Thoracic aorta (tissue), 2 donors: ENCODE data around the gene RFX7. TPM values are rescaled to one million over a fixed set of nuclear protein-coding genes. Genes with fewer than 3 reads are reported as not detected.

Source experiments
- ATAC-seq: fragments of 150-250 bp; one replicate; pipeline ENCODE4 v1.8.0; 2017; ENCODE audit warnings: low read depth; ENCODE audit not compliant: insufficient number of reproducible peaks, low FRiP score
- DNase-seq: peaks from one replicate; pipeline ENCODE4 v3.0.0-alpha.2; 2020; ENCODE audit warnings: low spot score
- H3K27ac ChIP-seq, 2 donors: fragments of 200-600 bp; sonication (generic); 1 replicate in 1 of 2; 2 replicates in 1 of 2; pipeline ENCODE4 v1.5.1; 2016; ENCODE audit warnings: mild to moderate bottlenecking in 2 of 2, moderate library complexity in 2 of 2
- H3K27me3 ChIP-seq: fragments of 200-600 bp; sonication (generic); replicated peaks from 2 replicates; pipeline ENCODE4 v1.6.0; 2016; ENCODE audit warnings: mild to moderate bottlenecking; ENCODE audit not compliant: insufficient read depth
- H3K36me3 ChIP-seq: fragments of 200-600 bp; sonication (generic); one replicate; pipeline ENCODE4 v1.5.1; 2016
- H3K4me1 ChIP-seq, 2 donors: fragments of 200-600 bp; sonication (generic); 1 replicate in 1 of 2; 2 replicates in 1 of 2; pipeline versions ENCODE4 v1.5.1 to v1.6.0; 2016; ENCODE audit warnings: low read depth in 2 of 2, mild to moderate bottlenecking in 1 of 2; ENCODE audit not compliant: control insufficient read depth in 1 of 2
- H3K4me3 ChIP-seq: fragments of 200-600 bp; sonication (generic); 2 replicates; pipeline ENCODE4 v1.5.1; 2016; ENCODE audit warnings: mild to moderate bottlenecking
- H3K9me3 ChIP-seq: fragments of 200-600 bp; sonication (generic); 2 replicates; pipeline ENCODE4 v1.5.1; 2016
- CTCF ChIP-seq: fragments of 200-600 bp; sonication (generic); IDR thresholded peaks from one replicate; pipeline ENCODE4 v1.5.1; 2019; ENCODE audit warnings: antibody characterized with exemption
- total RNA-seq, 2 donors: library from RNA; depleted of rRNA; stranded (reverse); fragments of >200 nt; gene quantifications; one replicate each; pipeline versions ENCODE4 v1.1.0 to v1.2.3, GENCODE V29; 2016

RFX7 gene
- total RNA-seq, result 1 to 10 TPM; 7.0 to 8.0 TPM

GRCh38 chr15:56243163-56244037 lies at the start of gene RFX7:
TSS of gene RFX7 (minus strand) at chr15:56243879. CDS start at chr15:56243285, 594 bp downstream.
- Histone ChIP-seq H3K9me3 (no peaks in the 10 kb centered on the region), H3K27me3 (no peaks in the 10 kb centered on the region), H3K4me3 (peak within 1 kb of the TSS; percentile 96), H3K27ac (peak within 1 kb of the TSS; percentile 82 to 83), H3K4me1 (peaks cover 20 to 22% of the 10 kb centered on the region in 2 donors), H3K36me3 (no peaks in the 10 kb centered on the region)
- no peak for TF ChIP-seq CTCF
- DNase-seq (peak; percentile 15), ATAC-seq (peak; percentile 61)

GRCh38 chr15:56292546-56293316 lies 49.1 kb upstream of the RFX7 start:
- Histone ChIP-seq H3K36me3 (no peaks in the 10 kb centered on the region), H3K4me3 (no peak overlapping the region), H3K27me3 (no peaks in the 10 kb centered on the region), H3K27ac (no peak overlapping the region), H3K4me1 (no peaks in the 10 kb centered on the region), H3K9me3 (no peaks in the 10 kb centered on the region)
- TF ChIP-seq CTCF, result no peak
- no peak for DNase-seq
- ATAC-seq, result no peak

GRCh38 chr15:56291741-56292140 lies 48.1 kb upstream of the RFX7 start:
- no peak for TF ChIP-seq CTCF
- Histone ChIP-seq H3K9me3 (no peaks in the 10 kb centered on the region), H3K4me3 (no peak overlapping the region)

GRCh38 chr15:56286213-56286612 lies 42.5 kb upstream of the RFX7 start:
- Histone ChIP-seq H3K27ac (no peak overlapping the region), H3K36me3 (no peaks in the 10 kb centered on the region), H3K9me3 (no peaks in the 10 kb centered on the region), H3K4me1 (no peaks in the 10 kb centered on the region), H3K27me3 (no peaks in the 10 kb centered on the region), H3K4me3 (no peak overlapping the region)
- no peak for ATAC-seq
- no peak for TF ChIP-seq CTCF
- no peak for DNase-seq

More at GRCh38 chr15:56291741-56292140, 48.1 kb upstream of the RFX7 start:
- Histone ChIP-seq H3K36me3 (no peaks in the 10 kb centered on the region), H3K27me3 (no peaks in the 10 kb centered on the region), H3K4me1 (no peaks in the 10 kb centered on the region), H3K27ac (no peak overlapping the region)
- ATAC-seq (no peak), DNase-seq (no peak)

- no peaks in the 10 kb centered on the region for H3K27me3 ChIP-seq
- ATAC-seq (no peak), DNase-seq (no peak)
These were observed 37.5 kb upstream of the RFX7 start for GRCh38 chr15:56281145-56281544.

More at GRCh38 chr15:56281145-56281544, 37.5 kb upstream of the RFX7 start:
- no peaks in the 10 kb centered on the region for H3K4me1 ChIP-seq
- no peak for TF ChIP-seq CTCF
- no peaks in the 10 kb centered on the region for H3K36me3 ChIP-seq
- H3K9me3 ChIP-seq, result no peaks in the 10 kb centered on the region
- no peak overlapping the region for H3K27ac ChIP-seq
- no peak overlapping the region for H3K4me3 ChIP-seq
